Measurements from ENCODE around the gene SERINC4.

Gene SERINC4

GRCh38 chr15:43796566-43796965, 3.5 kb downstream of the SERINC4 start:
- Histone ChIP-seq H3K9ac (no peak overlapping the region), H3K27me3 (ENCODE audit: insufficient read depth, low read depth) (no peaks in the 10 kb centered on the region), H3K36me3 (ENCODE audit: insufficient read depth) (no peaks in the 10 kb centered on the region), H3K4me3 (IDR thresholded peaks at IDR 0.05; ENCODE audit: insufficient read depth, low read depth, low read length) (no peak overlapping the region), H2AFZ (ENCODE audit: low read depth) (no peak overlapping the region), H3K4me1 (ENCODE audit: low read depth, poor library complexity, severe bottlenecking) (peaks cover 15% of the 10 kb centered on the region), H4K20me1 (ENCODE audit: insufficient read depth) (no peaks in the 10 kb centered on the region), H3K27ac (no peak overlapping the region), H3K4me2 (no peak overlapping the region), H3K79me2 (ENCODE audit: insufficient read depth, low read depth) (peaks cover 36% of the 10 kb centered on the region)
- no peak for TF ChIP-seq CTCF (conservative IDR thresholded peaks at IDR 0.05; ENCODE audit: low read depth, low read length)

- Histone ChIP-seq H3K27me3 (ENCODE audit: insufficient read depth, low read depth) (no peaks in the 10 kb centered on the region), H3K27ac (no peak overlapping the region), H4K20me1 (ENCODE audit: insufficient read depth) (no peaks in the 10 kb centered on the region), H3K79me2 (ENCODE audit: insufficient read depth, low read depth) (peaks cover 30% of the 10 kb centered on the region), H3K9ac (no peak overlapping the region), H2AFZ (ENCODE audit: low read depth) (no peak overlapping the region), H3K4me2 (no peak overlapping the region), H3K4me1 (ENCODE audit: low read depth, poor library complexity, severe bottlenecking) (peaks cover 21% of the 10 kb centered on the region), H3K4me3 (IDR thresholded peaks at IDR 0.05; ENCODE audit: insufficient read depth, low read depth, low read length) (no peak overlapping the region), H3K36me3 (ENCODE audit: insufficient read depth) (no peaks in the 10 kb centered on the region)
- no peak for TF ChIP-seq CTCF (conservative IDR thresholded peaks at IDR 0.05; ENCODE audit: low read depth, low read length)
Observed at GRCh38 chr15:43795997-43796396, 4.0 kb downstream of the SERINC4 start.

GRCh38 chr15:43795197-43795596, 4.8 kb downstream of the SERINC4 start:
- H3K4me3 ChIP-seq (IDR thresholded peaks at IDR 0.05; ENCODE audit: insufficient read depth, low read depth, low read length) = no peak overlapping the region
- H3K27ac ChIP-seq = no peak overlapping the region
- no peak for TF ChIP-seq CTCF (conservative IDR thresholded peaks at IDR 0.05; ENCODE audit: low read depth, low read length)
- peaks cover 19% of the 10 kb centered on the region for H3K4me1 ChIP-seq (ENCODE audit: low read depth, poor library complexity, severe bottlenecking)
- H3K27me3 ChIP-seq (ENCODE audit: insufficient read depth, low read depth) = no peaks in the 10 kb centered on the region
- no peak overlapping the region for H3K4me2 ChIP-seq
- H3K9ac ChIP-seq = no peak overlapping the region
- peaks cover 25% of the 10 kb centered on the region for H3K79me2 ChIP-seq (ENCODE audit: insufficient read depth, low read depth)
- H2AFZ ChIP-seq (ENCODE audit: low read depth) = no peak overlapping the region
- H3K36me3 ChIP-seq (ENCODE audit: insufficient read depth) = no peaks in the 10 kb centered on the region
- no peaks in the 10 kb centered on the region for H4K20me1 ChIP-seq (ENCODE audit: insufficient read depth)

- H3K36me3 ChIP-seq (ENCODE audit: insufficient read depth) = no peaks in the 10 kb centered on the region
- peaks cover 25% of the 10 kb centered on the region for H3K79me2 ChIP-seq (ENCODE audit: insufficient read depth, low read depth)
- no peaks in the 10 kb centered on the region for H3K27me3 ChIP-seq (ENCODE audit: insufficient read depth, low read depth)
- no peak overlapping the region for H3K4me3 ChIP-seq (IDR thresholded peaks at IDR 0.05; ENCODE audit: insufficient read depth, low read depth, low read length)
- H3K4me1 ChIP-seq (ENCODE audit: low read depth, poor library complexity, severe bottlenecking) = peaks cover 16% of the 10 kb centered on the region
- no peaks in the 10 kb centered on the region for H4K20me1 ChIP-seq (ENCODE audit: insufficient read depth)
- H2AFZ ChIP-seq (ENCODE audit: low read depth) = no peak overlapping the region
- no peak for TF ChIP-seq CTCF (conservative IDR thresholded peaks at IDR 0.05; ENCODE audit: low read depth, low read length)
- H3K27ac ChIP-seq = no peak overlapping the region
- H3K9ac ChIP-seq = no peak overlapping the region
- H3K4me2 ChIP-seq = no peak overlapping the region
Observed at GRCh38 chr15:43794269-43795037, 5.6 kb downstream of the SERINC4 start.
